CD8-positive, alpha-beta memory T cell (primary cell): ENCODE measurements around the gene ADAT2. TPM values are rescaled to one million over a fixed set of nuclear protein-coding genes. Genes with fewer than 3 reads are reported as not detected.

Experiments
- CTCF ChIA-PET: fragments of 350-600 bp; sonication (Branson Sonifier 250); formaldehyde crosslinking; loops from one replicate; lab custom pipeline; 2021; ENCODE audit warnings: antibody characterized with exemption; lab: Charles Lee
- POLR2A ChIA-PET: fragments of 350-600 bp; sonication (Branson Sonifier 250); formaldehyde crosslinking; loops from one replicate; lab custom pipeline; 2021; ENCODE audit warnings: antibody characterized with exemption; lab: Charles Lee
- DNase-seq, 5 donors: peaks; one replicate each; pipeline versions ENCODE4 v3.0.0 to v3.0.0-alpha.2; 2020 to 2022; ENCODE audit warnings: mixed read lengths in 1 of 5
- H3K27ac ChIP-seq: one replicate; pipeline ENCODE4 v1.7.0; 2013; ENCODE audit warnings: low read depth, mild to moderate bottlenecking, low read length, moderate library complexity
- H3K27me3 ChIP-seq: 2 replicates; pipeline ENCODE4 v1.7.0; 2013; ENCODE audit warnings: low read length, mild to moderate bottlenecking; ENCODE audit not compliant: insufficient read depth, poor library complexity, severe bottlenecking
- H3K36me3 ChIP-seq: 2 replicates; pipeline ENCODE4 v1.7.0; 2013; ENCODE audit warnings: mild to moderate bottlenecking, low read length, moderate library complexity; ENCODE audit not compliant: insufficient read depth
- H3K4me1 ChIP-seq: 2 replicates; pipeline ENCODE4 v1.7.0; 2013; ENCODE audit warnings: mild to moderate bottlenecking, low read length, moderate library complexity; ENCODE audit not compliant: insufficient read depth
- H3K4me3 ChIP-seq: 2 replicates; pipeline ENCODE4 v1.7.0; 2013; ENCODE audit warnings: mild to moderate bottlenecking, low read length
- H3K9me3 ChIP-seq: 2 replicates; pipeline ENCODE4 v1.7.0; 2013; ENCODE audit warnings: mild to moderate bottlenecking, low read length
- H3K27ac Mint-ChIP-seq, 8 donors: one replicate each; pipeline ENCODE4 v1.8.0; 2020 to 2021; ENCODE audit warnings: mixed read lengths in 8 of 8, mild to moderate bottlenecking in 6 of 8, inconsistent platforms in 3 of 8, moderate library complexity in 3 of 8
- H3K27me3 Mint-ChIP-seq, 2 donors: one replicate each; pipeline ENCODE4 v1.8.0; 2020 to 2021; ENCODE audit warnings: mixed read lengths in 2 of 2, mild to moderate bottlenecking in 1 of 2, moderate library complexity in 1 of 2
- H3K36me3 Mint-ChIP-seq, 3 donors: one replicate each; pipeline ENCODE4 v1.8.0; 2020 to 2021; ENCODE audit warnings: mixed read lengths in 3 of 3, inconsistent platforms in 1 of 3, mild to moderate bottlenecking in 1 of 3
- H3K4me1 Mint-ChIP-seq, 3 donors: one replicate each; pipeline ENCODE4 v1.8.0; 2020 to 2021; ENCODE audit warnings: mixed read lengths in 3 of 3, inconsistent platforms in 1 of 3, mild to moderate bottlenecking in 1 of 3
- H3K4me3 Mint-ChIP-seq, 7 donors: one replicate each; pipeline ENCODE4 v1.8.0; 2020 to 2021; ENCODE audit warnings: mixed read lengths in 7 of 7, mild to moderate bottlenecking in 6 of 7, moderate library complexity in 4 of 7, inconsistent platforms in 2 of 7
- H3K9me3 Mint-ChIP-seq, 5 donors: one replicate each; pipeline ENCODE4 v1.8.0; 2020 to 2022; ENCODE audit warnings: mixed read lengths in 5 of 5, mild to moderate bottlenecking in 3 of 5, moderate library complexity in 2 of 5, inconsistent platforms in 1 of 5
- polyA plus RNA-seq: library from polyadenylated mRNA; unstranded; fragments of 300-500 nt; fragmentation: Illumina TruSeq; gene quantifications from one replicate; pipeline ENCODE4 v1.2.3, GENCODE V29; 2021
- total RNA-seq, 2 experiments: library from RNA; stranded (reverse); gene quantifications; one replicate each; pipeline ENCODE4 v1.2.3, GENCODE V29; 2021

Gene ADAT2
- total and polyA plus RNA-seq, 3 experiments from 2014 or later = 0.89 to 20.6 (median 19.6) TPM

DNA sequence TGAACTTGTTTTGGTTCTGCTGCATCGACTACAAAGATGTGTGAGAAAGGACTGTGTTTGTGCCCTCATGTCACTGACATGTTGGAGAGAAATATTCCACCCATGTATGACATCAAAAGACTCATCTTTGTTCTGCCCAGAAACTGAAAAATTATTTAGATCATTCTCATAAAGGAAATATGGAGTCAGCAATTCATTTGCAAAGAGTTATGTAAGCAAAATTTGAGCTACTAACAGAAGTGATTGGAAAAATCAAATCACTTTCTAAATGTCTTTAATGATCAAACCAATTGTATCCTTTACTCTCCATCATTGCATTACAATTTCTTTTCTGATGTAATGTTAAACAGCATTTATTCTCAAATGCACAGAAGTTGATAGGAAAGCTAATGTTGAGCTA lies 19.3 kb downstream of the ADAT2 start:
- H3K4me1 Mint-ChIP-seq = peaks cover 0 to 4% (median 3%) of the 10 kb centered on the region in 3 donors
- ChIA-PET POLR2A (no interaction called here), CTCF (no interaction called here)
- Histone ChIP-seq H3K36me3 (peaks cover 5% of the 10 kb centered on the region), H3K27ac (no peak overlapping the region), H3K27me3 (no peaks in the 10 kb centered on the region), H3K4me1 (no peaks in the 10 kb centered on the region), H3K9me3 (no peaks in the 10 kb centered on the region), H3K4me3 (no peak overlapping the region)
- no peak overlapping the region for H3K4me3 Mint-ChIP-seq
- no peaks in the 10 kb centered on the region for H3K27me3 Mint-ChIP-seq
- H3K36me3 Mint-ChIP-seq = peaks cover 4 to 32% (median 19%) of the 10 kb centered on the region in 3 donors
- no peaks in the 10 kb centered on the region for H3K9me3 Mint-ChIP-seq
- no peak for DNase-seq
- no peak overlapping the region for H3K27ac Mint-ChIP-seq

DNA sequence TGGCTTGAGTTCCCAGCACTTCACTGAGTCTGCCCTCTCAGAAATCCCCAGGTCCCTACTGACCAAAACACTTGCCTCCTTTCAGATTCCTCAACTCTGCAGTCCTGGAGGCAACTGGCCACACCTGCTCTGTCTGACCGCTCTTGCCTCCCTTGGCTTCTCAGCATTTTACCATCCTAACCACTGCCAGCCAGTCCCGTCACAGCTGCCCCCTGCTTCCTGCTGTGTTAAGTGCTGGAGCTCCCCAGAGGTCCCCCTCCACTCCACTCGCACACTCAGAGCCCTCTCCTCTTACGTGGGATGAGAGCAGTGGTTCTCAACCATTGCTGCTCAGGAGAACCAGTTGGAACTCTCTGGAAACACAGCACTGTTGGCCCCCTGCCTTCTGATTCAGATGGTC lies 20.5 kb downstream of the ADAT2 start:
- no peak for DNase-seq
- ChIA-PET POLR2A (no interaction called here), CTCF (interaction anchor here (1.4 to 6.7 kb wide), 2 partner anchors 737 to 956 kb away, joined by 3 to 52 read pairs; no protein-coding TSS in a partner anchor)
- H3K36me3 ChIP-seq = peaks cover 5% of the 10 kb centered on the region
- no peaks in the 10 kb centered on the region for H3K27me3 ChIP-seq
- no peak overlapping the region for H3K4me3 Mint-ChIP-seq
- H3K27me3 Mint-ChIP-seq = no peaks in the 10 kb centered on the region
- H3K36me3 Mint-ChIP-seq = peaks cover 4 to 29% (median 18%) of the 10 kb centered on the region in 3 donors
- no peak overlapping the region for H3K4me3 ChIP-seq
- no peaks in the 10 kb centered on the region for H3K9me3 ChIP-seq
- no peaks in the 10 kb centered on the region for H3K9me3 Mint-ChIP-seq
- H3K4me1 Mint-ChIP-seq = peaks cover 0 to 4% (median 3%) of the 10 kb centered on the region in 3 donors
- H3K27ac ChIP-seq = no peak overlapping the region
- H3K27ac Mint-ChIP-seq = peak overlapping the region in 1 of 8 donors; percentile 29
- no peaks in the 10 kb centered on the region for H3K4me1 ChIP-seq

GRCh38 chr6:143427109-143427817 lies 23.2 kb downstream of the ADAT2 start:
- no peak overlapping the region for H3K4me3 Mint-ChIP-seq
- Histone ChIP-seq H3K36me3 (peaks cover 3% of the 10 kb centered on the region), H3K9me3 (no peaks in the 10 kb centered on the region), H3K27me3 (no peaks in the 10 kb centered on the region), H3K4me3 (no peak overlapping the region), H3K4me1 (no peaks in the 10 kb centered on the region), H3K27ac (no peak overlapping the region)
- H3K36me3 Mint-ChIP-seq = peaks cover 3 to 17% (median 13%) of the 10 kb centered on the region in 3 donors
- H3K4me1 Mint-ChIP-seq = peaks cover 0 to 4% (median 3%) of the 10 kb centered on the region in 3 donors
- H3K9me3 Mint-ChIP-seq = no peaks in the 10 kb centered on the region
- ChIA-PET POLR2A (no interaction called here), CTCF (interaction anchor here (0.6 to 6.7 kb wide), 22 partner anchors 10 to 1219 kb away, joined by 3 to 52 read pairs (median 4); no protein-coding TSS in a partner anchor)
- DNase-seq = peak; percentile 55 to 78 (median 63)
- no peak overlapping the region for H3K27ac Mint-ChIP-seq
- H3K27me3 Mint-ChIP-seq = no peaks in the 10 kb centered on the region

DNA sequence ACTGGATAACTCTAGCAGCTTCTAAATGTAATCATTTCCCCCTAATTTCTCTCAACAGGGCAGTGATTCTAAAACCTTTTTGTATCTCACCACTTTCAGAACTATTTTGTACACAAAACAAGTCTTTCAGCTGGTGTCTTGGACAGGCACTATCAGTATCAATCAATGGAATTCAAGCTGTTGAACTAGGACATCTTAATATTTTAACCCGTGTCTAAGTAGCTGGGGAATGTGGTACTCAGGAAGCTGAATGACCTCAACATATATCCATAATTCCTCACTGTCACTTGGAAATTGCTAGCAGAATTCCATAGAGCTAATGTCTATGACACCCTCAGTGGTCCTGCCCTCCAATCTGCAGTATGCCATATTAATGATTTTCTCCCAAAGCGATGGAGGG lies 24.5 kb downstream of the ADAT2 start:
- H3K4me1 ChIP-seq = no peaks in the 10 kb centered on the region
- no peaks in the 10 kb centered on the region for H3K27me3 Mint-ChIP-seq
- no peaks in the 10 kb centered on the region for H3K9me3 ChIP-seq
- no peak overlapping the region for H3K4me3 ChIP-seq
- H3K4me3 Mint-ChIP-seq = no peak overlapping the region
- H3K27me3 ChIP-seq = no peaks in the 10 kb centered on the region
- H3K36me3 ChIP-seq = no peaks in the 10 kb centered on the region
- H3K4me1 Mint-ChIP-seq = peaks cover 0 to 4% (median 3%) of the 10 kb centered on the region in 3 donors
- peaks cover 2 to 7% (median 3%) of the 10 kb centered on the region in 3 donors for H3K36me3 Mint-ChIP-seq
- no peak for DNase-seq
- H3K27ac ChIP-seq = no peak overlapping the region
- CTCF ChIA-PET = interaction anchor here (0.6 to 6.7 kb wide), 8 partner anchors 11 to 952 kb away, joined by 3 to 52 read pairs (median 3); partner anchors contain the start of genes ADAT2 and PEX3
- no peak overlapping the region for H3K27ac Mint-ChIP-seq
- POLR2A ChIA-PET = no interaction called here
- no peaks in the 10 kb centered on the region for H3K9me3 Mint-ChIP-seq

DNA sequence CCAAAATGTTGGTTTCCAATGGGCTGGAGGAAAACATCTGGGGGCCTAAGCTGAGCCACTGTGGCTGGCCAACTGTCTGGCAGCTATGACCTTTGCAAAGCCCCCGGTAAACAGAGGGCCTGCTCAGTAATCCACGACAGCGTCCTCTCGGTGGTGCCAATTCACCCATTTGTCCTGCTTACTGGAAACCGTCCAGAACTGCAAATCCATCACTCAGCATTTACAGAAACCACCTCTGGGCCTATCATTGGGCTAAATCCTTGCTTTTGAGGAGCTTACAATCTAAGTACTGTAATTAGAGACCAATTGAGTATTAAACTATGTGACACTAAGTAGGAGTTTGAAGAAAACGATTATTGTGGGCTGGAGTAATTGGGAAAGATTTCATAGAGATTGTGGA lies 31.0 kb downstream of the ADAT2 start:
- Mint-ChIP-seq H3K36me3 (peaks cover 0 to 3% (median 1%) of the 10 kb centered on the region in 3 donors), H3K4me3 (no peak overlapping the region), H3K27ac (no peak overlapping the region), H3K4me1 (no peaks in the 10 kb centered on the region), H3K9me3 (no peaks in the 10 kb centered on the region), H3K27me3 (no peaks in the 10 kb centered on the region)
- Histone ChIP-seq H3K27ac (no peak overlapping the region), H3K36me3 (no peaks in the 10 kb centered on the region), H3K4me3 (no peak overlapping the region), H3K4me1 (no peaks in the 10 kb centered on the region), H3K27me3 (no peaks in the 10 kb centered on the region), H3K9me3 (no peaks in the 10 kb centered on the region)
- ChIA-PET POLR2A (no interaction called here), CTCF (no interaction called here)
- DNase-seq = no peak

GRCh38 chr6:143414769-143415168 lies 35.7 kb downstream of the ADAT2 start:
- Histone ChIP-seq H3K4me3 (no peak overlapping the region), H3K27me3 (no peaks in the 10 kb centered on the region), H3K36me3 (no peaks in the 10 kb centered on the region), H3K9me3 (no peaks in the 10 kb centered on the region), H3K4me1 (no peaks in the 10 kb centered on the region), H3K27ac (no peak overlapping the region)
- ChIA-PET CTCF (interaction anchor here (0.8 to 1.7 kb wide), 3 partner anchors 12 to 388 kb away, joined by 3 to 5 read pairs (median 3); no protein-coding TSS in a partner anchor), POLR2A (no interaction called here)
- Mint-ChIP-seq H3K4me1 (no peaks in the 10 kb centered on the region), H3K36me3 (peaks cover 0 to 1% (median 0%) of the 10 kb centered on the region in 3 donors), H3K4me3 (no peak overlapping the region), H3K27me3 (no peaks in the 10 kb centered on the region), H3K9me3 (no peaks in the 10 kb centered on the region), H3K27ac (no peak overlapping the region)
- no peak for DNase-seq

DNA sequence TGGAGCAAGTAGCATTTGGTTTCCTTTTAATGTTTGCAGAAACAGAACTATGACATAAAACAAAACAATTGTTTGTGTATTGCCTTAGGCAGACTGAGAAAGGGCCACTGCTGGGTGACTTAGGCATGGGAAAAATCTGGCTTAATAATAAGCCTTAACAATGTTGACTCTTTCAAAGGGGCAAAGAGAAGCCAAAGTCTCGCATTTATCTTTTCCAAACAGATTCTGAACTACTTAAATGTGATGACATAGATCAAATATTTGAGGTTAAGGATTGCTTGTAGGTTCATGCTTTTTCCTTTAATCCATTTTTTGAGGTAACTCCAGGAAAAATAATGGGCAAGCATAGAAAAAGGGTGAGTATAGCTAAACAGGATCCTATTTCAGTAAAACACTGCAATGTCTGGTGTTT lies 39.6 kb downstream of the ADAT2 start:
- H3K4me1 Mint-ChIP-seq = no peaks in the 10 kb centered on the region
- H3K36me3 Mint-ChIP-seq = peaks cover 0 to 10% (median 0%) of the 10 kb centered on the region in 3 donors
- no peaks in the 10 kb centered on the region for H3K27me3 ChIP-seq
- peaks cover 0 to 3% of the 10 kb centered on the region in 2 donors for H3K27me3 Mint-ChIP-seq
- no peaks in the 10 kb centered on the region for H3K4me1 ChIP-seq
- H3K27ac Mint-ChIP-seq = no peak overlapping the region
- DNase-seq = no peak
- H3K9me3 Mint-ChIP-seq = no peaks in the 10 kb centered on the region
- H3K4me3 ChIP-seq = no peak overlapping the region
- H3K36me3 ChIP-seq = no peaks in the 10 kb centered on the region
- no peak overlapping the region for H3K4me3 Mint-ChIP-seq
- ChIA-PET POLR2A (no interaction called here), CTCF (no interaction called here)
- no peaks in the 10 kb centered on the region for H3K9me3 ChIP-seq
- no peak overlapping the region for H3K27ac ChIP-seq

DNA sequence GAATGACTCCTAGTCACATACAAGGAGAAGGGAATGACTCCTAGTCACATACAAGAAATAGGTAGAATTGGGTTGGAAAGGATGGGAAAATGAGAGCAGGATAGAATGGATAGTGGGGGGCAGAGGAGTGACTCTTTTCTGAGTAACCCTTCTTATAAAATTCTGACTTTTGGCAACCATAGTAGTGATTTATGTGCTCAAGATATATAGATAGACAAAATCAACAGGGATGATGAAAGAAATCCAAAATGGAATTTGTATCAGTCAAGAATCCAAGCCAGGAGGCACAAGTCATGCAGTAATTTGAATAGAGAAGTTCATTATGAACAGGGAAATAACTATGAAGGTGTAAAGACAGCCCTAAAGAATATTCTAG lies 41.7 kb downstream of the ADAT2 start:
- no peaks in the 10 kb centered on the region for H3K36me3 ChIP-seq
- no peaks in the 10 kb centered on the region for H3K4me1 ChIP-seq
- no peak overlapping the region for H3K4me3 ChIP-seq
- Mint-ChIP-seq H3K36me3 (peaks cover 0 to 10% (median 0%) of the 10 kb centered on the region in 3 donors), H3K4me1 (no peaks in the 10 kb centered on the region), H3K27me3 (peaks cover 0 to 3% of the 10 kb centered on the region in 2 donors), H3K27ac (peak overlapping the region in 1 of 8 donors; percentile 88), H3K9me3 (no peaks in the 10 kb centered on the region), H3K4me3 (no peak overlapping the region)
- ChIA-PET CTCF (no interaction called here), POLR2A (no interaction called here)
- no peak for DNase-seq
- H3K27ac ChIP-seq = no peak overlapping the region
- H3K9me3 ChIP-seq = no peaks in the 10 kb centered on the region
- H3K27me3 ChIP-seq = no peaks in the 10 kb centered on the region
